WTC11 (cell line): ENCODE measurements around the gene PELI3.

Source experiments
- E2F4 ChIP-seq: sonication (generic); formaldehyde crosslinking; IDR thresholded peaks from 2 replicates; pipeline ENCODE4 v1.8.1; 2022; ENCODE audit warnings: low read depth, mild to moderate bottlenecking, moderate library complexity, missing genetic modification reagents, borderline replicate concordance
- ETV6 ChIP-seq: sonication (generic); formaldehyde crosslinking; IDR thresholded peaks from 2 replicates; pipeline ENCODE4 v1.8.1; 2022; ENCODE audit warnings: mild to moderate bottlenecking, missing genetic modification reagents
- FOXK1 ChIP-seq: sonication (generic); formaldehyde crosslinking; IDR thresholded peaks from 2 replicates; pipeline ENCODE4 v1.8.0; 2022; ENCODE audit warnings: mild to moderate bottlenecking, moderate library complexity, missing genetic modification reagents
- FOXP1 ChIP-seq: sonication (generic); formaldehyde crosslinking; IDR thresholded peaks from 2 replicates; pipeline ENCODE4 v1.8.0; 2022; ENCODE audit warnings: missing genetic modification reagents, mild to moderate bottlenecking, moderate library complexity, borderline replicate concordance
- JAZF1 ChIP-seq: fragments of 250-450 bp; sonication (Bioruptor Pico); IDR thresholded peaks from 2 replicates; pipeline ENCODE4 v1.9.0; 2021; ENCODE audit warnings: moderate library complexity, mild to moderate bottlenecking, inconsistent platforms
- MAX ChIP-seq: sonication (generic); formaldehyde crosslinking; IDR thresholded peaks from 2 replicates; pipeline ENCODE4 v1.8.0; 2022; ENCODE audit warnings: mild to moderate bottlenecking, missing genetic modification reagents
- SP1 ChIP-seq: sonication (generic); formaldehyde crosslinking; conservative IDR thresholded peaks from 2 replicates; pipeline ENCODE4 v1.8.1; 2022; ENCODE audit warnings: missing genetic modification reagents
- TCF7 ChIP-seq: sonication (generic); formaldehyde crosslinking; IDR thresholded peaks from 2 replicates; pipeline ENCODE4 v1.8.0; 2022; ENCODE audit warnings: mild to moderate bottlenecking, low read depth, missing genetic modification reagents, moderate library complexity
- ZNF121 ChIP-seq: sonication (generic); formaldehyde crosslinking; IDR thresholded peaks from 2 replicates; pipeline ENCODE4 v1.8.0; 2023; ENCODE audit warnings: missing genetic modification reagents
- ZNF532 ChIP-seq: fragments of 250-450 bp; sonication (Bioruptor Pico); IDR thresholded peaks from 2 replicates; pipeline ENCODE4 v1.9.0; 2021; ENCODE audit warnings: mild to moderate bottlenecking, borderline replicate concordance
- TF ChIP-seq, protein P1 (sequence below): fragments of 200-600 bp; IDR thresholded peaks from 2 replicates; pipeline ENCODE4 v1.8.0; 2022; ENCODE audit warnings: antibody characterized with exemption
- TF ChIP-seq, protein P2 (sequence below): sonication (generic); formaldehyde crosslinking; IDR thresholded peaks from 2 replicates; pipeline ENCODE4 v1.8.1; 2023; ENCODE audit warnings: mild to moderate bottlenecking, missing genetic modification reagents

DNA sequence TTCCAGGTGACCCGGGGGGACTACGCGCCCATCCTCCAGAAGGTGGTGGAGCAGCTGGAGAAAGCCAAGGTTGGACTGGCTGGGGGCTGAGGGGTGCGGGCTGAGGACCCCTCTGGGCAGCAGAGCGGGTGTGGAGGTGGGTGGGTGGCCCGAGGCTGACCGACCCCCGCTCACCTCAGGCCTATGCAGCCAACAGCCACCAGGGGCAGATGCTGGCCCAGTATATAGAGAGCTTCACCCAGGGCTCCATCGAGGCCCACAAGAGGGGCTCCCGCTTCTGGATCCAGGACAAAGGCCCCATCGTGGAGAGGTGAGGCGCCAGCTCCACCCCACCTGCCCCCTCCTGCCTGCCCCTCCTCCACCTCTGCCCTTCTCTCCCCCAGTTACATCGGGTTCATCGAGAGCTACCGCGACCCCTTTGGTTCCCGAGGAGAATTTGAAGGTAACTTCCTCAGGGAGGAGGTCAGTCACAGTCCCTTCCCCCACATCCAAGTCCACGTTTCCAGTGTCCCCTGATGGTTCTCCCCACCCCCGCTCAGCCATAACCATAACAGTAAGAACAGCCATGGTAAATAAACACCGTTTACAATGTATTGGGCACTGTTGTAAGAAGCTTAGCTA lies 24.7 kb downstream of the PELI3 start:
- TF ChIP-seq, protein P1, sequence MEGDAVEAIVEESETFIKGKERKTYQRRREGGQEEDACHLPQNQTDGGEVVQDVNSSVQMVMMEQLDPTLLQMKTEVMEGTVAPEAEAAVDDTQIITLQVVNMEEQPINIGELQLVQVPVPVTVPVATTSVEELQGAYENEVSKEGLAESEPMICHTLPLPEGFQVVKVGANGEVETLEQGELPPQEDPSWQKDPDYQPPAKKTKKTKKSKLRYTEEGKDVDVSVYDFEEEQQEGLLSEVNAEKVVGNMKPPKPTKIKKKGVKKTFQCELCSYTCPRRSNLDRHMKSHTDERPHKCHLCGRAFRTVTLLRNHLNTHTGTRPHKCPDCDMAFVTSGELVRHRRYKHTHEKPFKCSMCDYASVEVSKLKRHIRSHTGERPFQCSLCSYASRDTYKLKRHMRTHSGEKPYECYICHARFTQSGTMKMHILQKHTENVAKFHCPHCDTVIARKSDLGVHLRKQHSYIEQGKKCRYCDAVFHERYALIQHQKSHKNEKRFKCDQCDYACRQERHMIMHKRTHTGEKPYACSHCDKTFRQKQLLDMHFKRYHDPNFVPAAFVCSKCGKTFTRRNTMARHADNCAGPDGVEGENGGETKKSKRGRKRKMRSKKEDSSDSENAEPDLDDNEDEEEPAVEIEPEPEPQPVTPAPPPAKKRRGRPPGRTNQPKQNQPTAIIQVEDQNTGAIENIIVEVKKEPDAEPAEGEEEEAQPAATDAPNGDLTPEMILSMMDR: peak; percentile 75
- no peak for TF ChIP-seq FOXP1 (CRISPR knock-in tag)
- TF ChIP-seq ZNF532 (CRISPR knock-in tag): no peak
- no peak for TF ChIP-seq JAZF1 (CRISPR knock-in tag)
- no peak for TF ChIP-seq E2F4 (CRISPR knock-in tag)
- no peak for TF ChIP-seq ZNF121 (CRISPR knock-in tag)
- TF ChIP-seq SP1 (CRISPR knock-in tag): no peak
- TF ChIP-seq TCF7 (CRISPR knock-in tag): no peak
- no peak for TF ChIP-seq MAX (CRISPR knock-in tag)
- TF ChIP-seq, protein P2, sequence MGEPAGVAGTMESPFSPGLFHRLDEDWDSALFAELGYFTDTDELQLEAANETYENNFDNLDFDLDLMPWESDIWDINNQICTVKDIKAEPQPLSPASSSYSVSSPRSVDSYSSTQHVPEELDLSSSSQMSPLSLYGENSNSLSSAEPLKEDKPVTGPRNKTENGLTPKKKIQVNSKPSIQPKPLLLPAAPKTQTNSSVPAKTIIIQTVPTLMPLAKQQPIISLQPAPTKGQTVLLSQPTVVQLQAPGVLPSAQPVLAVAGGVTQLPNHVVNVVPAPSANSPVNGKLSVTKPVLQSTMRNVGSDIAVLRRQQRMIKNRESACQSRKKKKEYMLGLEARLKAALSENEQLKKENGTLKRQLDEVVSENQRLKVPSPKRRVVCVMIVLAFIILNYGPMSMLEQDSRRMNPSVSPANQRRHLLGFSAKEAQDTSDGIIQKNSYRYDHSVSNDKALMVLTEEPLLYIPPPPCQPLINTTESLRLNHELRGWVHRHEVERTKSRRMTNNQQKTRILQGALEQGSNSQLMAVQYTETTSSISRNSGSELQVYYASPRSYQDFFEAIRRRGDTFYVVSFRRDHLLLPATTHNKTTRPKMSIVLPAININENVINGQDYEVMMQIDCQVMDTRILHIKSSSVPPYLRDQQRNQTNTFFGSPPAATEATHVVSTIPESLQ (CRISPR knock-in tag): no peak
- no peak for TF ChIP-seq FOXK1 (CRISPR knock-in tag)
- TF ChIP-seq ETV6: no peak
